H1 (cell line): ENCODE data around the gene EGR2. TPM values are rescaled to one million over a fixed set of nuclear protein-coding genes. Genes with fewer than 3 reads are reported as not detected.

Experiments
- ASH2L ChIP-seq: fragments of 200-600, 300-600 bp; sonication (generic); IDR thresholded peaks from one replicate; pipeline ENCODE4 v1.7.1; 2017; ENCODE audit warnings: low read length
- CHD7 ChIP-seq: fragments of 300-600 bp; sonication (generic); IDR thresholded peaks from 2 replicates; pipeline ENCODE4 v1.7.1; 2012; ENCODE audit warnings: low read length, moderate library complexity, mild to moderate bottlenecking, inconsistent platforms; ENCODE audit not compliant: insufficient replicate concordance
- HDAC2 ChIP-seq, 2 experiments: fragments of 300-600 bp in 1 of 2; sonication (generic) in 1 of 2; IDR thresholded peaks; 2 replicates each; pipeline ENCODE4 v1.6.1; 2011 to 2012; ENCODE audit warnings: low read depth in 2 of 2, low read length in 2 of 2, mild to moderate bottlenecking in 2 of 2, moderate library complexity in 2 of 2, borderline replicate concordance in 1 of 2, inconsistent platforms in 1 of 2
- KDM4A ChIP-seq: IDR thresholded peaks from one replicate; pipeline ENCODE4 v1.7.1; 2012; ENCODE audit warnings: low read depth, mild to moderate bottlenecking, moderate library complexity, low read length, inconsistent platforms; ENCODE audit not compliant: severe bottlenecking
- KDM5A ChIP-seq: fragments of 200-600 bp; IDR thresholded peaks from 2 replicates; pipeline ENCODE4 v1.7.1; 2012; ENCODE audit warnings: mild to moderate bottlenecking, low read length, inconsistent platforms, mixed read lengths
- MAX ChIP-seq: IDR thresholded peaks from 2 replicates; pipeline ENCODE4 v1.6.1; 2012; ENCODE audit warnings: inconsistent platforms
- NRF1 ChIP-seq: IDR thresholded peaks from 2 replicates; pipeline ENCODE4 v1.6.1; 2011; ENCODE audit warnings: mild to moderate bottlenecking, low read depth, low read length, improper control_type of control experiment
- POLR2A ChIP-seq, 2 experiments: IDR thresholded peaks; 1 replicate in 1 of 2; 2 replicates in 1 of 2; pipeline ENCODE4 v1.6.1; 2011; ENCODE audit warnings: low read depth in 2 of 2, low read length in 2 of 2, mild to moderate bottlenecking in 2 of 2; ENCODE audit errors: control extremely low read depth in 1 of 2
- SUZ12 ChIP-seq: fragments of 200-600 bp; sonication (generic); IDR thresholded peaks from 2 replicates; pipeline ENCODE4 v1.6.1; 2012; ENCODE audit warnings: mild to moderate bottlenecking, inconsistent platforms, low read length, moderate library complexity, mixed read lengths
- TBP ChIP-seq: IDR thresholded peaks from 2 replicates; pipeline ENCODE4 v1.6.1; 2011; ENCODE audit warnings: low read depth, low read length, improper control_type of control experiment
- polyA plus RNA-seq, 7 experiments: library from polyadenylated mRNA; depleted of rRNA in 3 of 7; stranded (reverse) in 5 of 7; unstranded in 2 of 7; fragments of >200 nt in 5 of 7; fragments of 200-250 nt in 2 of 7; gene quantifications; 1 replicate in 5 of 7; 2 replicates in 1 of 7; 4 replicates in 1 of 7; pipeline versions ENCODE4 v1.2.1 to v1.2.3, GENCODE V29; 2011 to 2013; ENCODE audit warnings: missing spikeins in 2 of 7, mixed read lengths in 2 of 7
- total RNA-seq: library from RNA; stranded (reverse); fragmentation: NEBNext Ultra II Directional; extraction: Animal tissue kit (Norgen Biotek cat#: 25700); gene quantifications from 2 replicates; pipeline ENCODE4 v1.2.1, GENCODE V29; 2021

The EGR2 gene
- total and polyA plus RNA-seq, 2 of the 8 experiments (the other 6 are each of a cell fraction or from before 2014, with no cell fraction given) = 1.3 to 2.1 TPM

- no peak for TF ChIP-seq CHD7
- peak; percentile 37 for TF ChIP-seq NRF1
- peak; percentile 54 for TF ChIP-seq ASH2L
- TF ChIP-seq TBP = peak; percentile 74
- no peak for TF ChIP-seq HDAC2 (IDR thresholded peaks at IDR 0.05; ENCODE audit: borderline replicate concordance in 1 of 2, low read depth in 2 of 2, low read length in 2 of 2)
- no peak for TF ChIP-seq SUZ12
- peak; percentile 73 for TF ChIP-seq MAX
- peak; percentile 95 for TF ChIP-seq KDM4A
- peak; percentile 10; the same call in 1 of the 2 replicates for TF ChIP-seq KDM5A
- TF ChIP-seq POLR2A (IDR thresholded peaks at IDR 0.05; ENCODE audit: control extremely low read depth in 1 of 2, low read depth in 2 of 2, low read length in 2 of 2) = peak; percentile 58 to 93
These were observed 11.6 kb downstream of the EGR2 start, which contains the start of gene ADO (continued) for GRCh38 chr10:62804356-62805230.
